GM12878 (cell line): ENCODE data around the gene AXIN1. TPM values are rescaled to one million over a fixed set of nuclear protein-coding genes. Genes with fewer than 3 reads are reported as not detected.

ENCODE experiments used
- ATAC-seq: fragments of 200-7000 bp; cut with Tn5 transposase; 3 replicates; pipeline ENCODE4 v1.9.1; 2020; ENCODE audit warnings: mild to moderate bottlenecking, moderate library complexity
- BruUV-seq: library from RNA; stranded (reverse); fragments of 400-500 nt; replicated peaks from 2 replicates; lab custom pipeline; 2021; lab: Mats Ljungman, UMichigan
- CTCF ChIA-PET: fragments of 300-600 bp; sonication (Branson Sonifier 250); formaldehyde crosslinking; extraction: SDS; loops from one replicate; lab custom pipeline; 2021; ENCODE audit warnings: inconsistent platforms; lab: Yijun Ruan, JAX
- POLR2A ChIA-PET: fragments of 350-600 bp; formaldehyde crosslinking; extraction: SDS; loops from one replicate; lab custom pipeline; 2021; ENCODE audit warnings: inconsistent platforms; lab: Charles Lee
- RAD21 ChIA-PET: fragments of 300-600 bp; sonication (Branson Sonifier 250); formaldehyde crosslinking; loops from one replicate; lab custom pipeline; 2023; ENCODE audit warnings: antibody characterized with exemption; ENCODE audit not compliant: unreplicated experiment; lab: Charles Lee
- SMC1A ChIA-PET: fragments of 300-600 bp; sonication (Branson Sonifier 250); formaldehyde crosslinking; loops from one replicate; lab custom pipeline; 2023; ENCODE audit not compliant: unreplicated experiment, uncharacterized antibody; lab: Charles Lee
- DNase-seq: peaks from one replicate; pipeline ENCODE4 v3.0.0-alpha.2; 2011; ENCODE audit warnings: low read depth, low spot score
- FAIRE-seq: peaks from 3 replicates; lab custom pipeline; 2011; peaks lifted over from hg19 to GRCh38; lab: Jason Lieb, UNC
- H2AFZ ChIP-seq: 2 replicates; pipeline ENCODE4 v1.6.0; 2011; ENCODE audit warnings: low read depth, low read length, control low read depth; ENCODE audit not compliant: control insufficient read depth
- H3K27ac ChIP-seq: 2 replicates; pipeline ENCODE4 v1.5.1; 2011; ENCODE audit warnings: control low read depth; ENCODE audit not compliant: control insufficient read depth, insufficient read depth
- H3K27me3 ChIP-seq, 2 experiments: replicated peaks in 1 of 2; 2 replicates each; pipeline versions ENCODE4 v1.6.0 to v1.6.1; 2011; ENCODE audit warnings: low read length in 1 of 2; ENCODE audit not compliant: control insufficient read depth in 2 of 2, insufficient read depth in 2 of 2
- H3K36me3 ChIP-seq, 2 experiments: 2 replicates each; pipeline ENCODE4 v1.5.1; 2011; ENCODE audit warnings: low read length in 1 of 2; ENCODE audit not compliant: control insufficient read depth in 2 of 2, insufficient read depth in 2 of 2
- H3K4me1 ChIP-seq: 2 replicates; pipeline ENCODE4 v1.6.1; 2011; ENCODE audit warnings: mild to moderate bottlenecking, low read length, moderate library complexity, mixed read lengths; ENCODE audit not compliant: control insufficient read depth, insufficient read depth
- H3K4me2 ChIP-seq: 2 replicates; pipeline ENCODE4 v1.6.0; 2011; ENCODE audit warnings: control low read depth; ENCODE audit not compliant: control insufficient read depth, insufficient read depth
- H3K4me3 ChIP-seq: fragments of 200-600 bp; sonication (generic); 2 replicates; pipeline ENCODE4 v1.5.1; 2016
- H3K79me2 ChIP-seq: 2 replicates; pipeline ENCODE4 v1.6.0; 2011; ENCODE audit warnings: low read length; ENCODE audit not compliant: control insufficient read depth, insufficient read depth
- H3K9ac ChIP-seq: 2 replicates; pipeline ENCODE4 v1.8.0; 2011; ENCODE audit warnings: low read length, control low read depth, mixed read lengths; ENCODE audit not compliant: control insufficient read depth, insufficient read depth
- H3K9me3 ChIP-seq: replicated peaks from 3 replicates; pipeline ENCODE4 v1.5.1; 2011; ENCODE audit warnings: mild to moderate bottlenecking, low read length; ENCODE audit not compliant: control insufficient read depth, insufficient read depth
- H4K20me1 ChIP-seq: 2 replicates; pipeline ENCODE4 v1.6.0; 2011; ENCODE audit not compliant: control insufficient read depth, insufficient read depth
- CEBPB ChIP-seq, 2 experiments: fragments of 150-350 bp in 1 of 2; IDR thresholded peaks; 2 replicates each; pipeline ENCODE4 v1.6.1; 2012 to 2014; ENCODE audit warnings: low read depth in 2 of 2, low read length in 2 of 2, borderline replicate concordance in 1 of 2, inconsistent platforms in 1 of 2
- CTCF ChIP-seq, 3 experiments: IDR thresholded peaks in 2 of 3; conservative IDR thresholded peaks in 1 of 3; 2 replicates each; pipeline ENCODE4 v1.5.1; 2011; ENCODE audit warnings: low read depth in 3 of 3, low read length in 3 of 3, mild to moderate bottlenecking in 3 of 3, control low read depth in 2 of 3, moderate library complexity in 2 of 3, inconsistent platforms in 1 of 3, mixed read lengths in 1 of 3; ENCODE audit not compliant: control insufficient read depth in 2 of 3, insufficient read depth in 1 of 3; ENCODE audit errors: extremely low read depth in 1 of 3
- ESRRA ChIP-seq: IDR thresholded peaks from 2 replicates; pipeline ENCODE4 v1.6.1; 2012; ENCODE audit warnings: mild to moderate bottlenecking, low read length, improper control_type of control experiment
- HDAC6 ChIP-seq: fragments of 200-600 bp; sonication (generic); IDR thresholded peaks from one replicate; pipeline ENCODE4 v1.8.0; 2017; ENCODE audit warnings: antibody characterized with exemption; ENCODE audit not compliant: unreplicated experiment
- HSF1 ChIP-seq: fragments of 150-350 bp; IDR thresholded peaks from 2 replicates; pipeline ENCODE4 v1.6.1; 2014; ENCODE audit warnings: mild to moderate bottlenecking, low read depth, low read length
- JUNB ChIP-seq: IDR thresholded peaks from 2 replicates; pipeline ENCODE4 v1.6.1; 2016; ENCODE audit warnings: antibody characterized with exemption, mild to moderate bottlenecking
- MYC ChIP-seq: IDR thresholded peaks from 2 replicates; pipeline ENCODE4 v1.6.1; 2011; ENCODE audit warnings: mild to moderate bottlenecking, low read length, moderate library complexity, inconsistent platforms; ENCODE audit not compliant: insufficient read depth, insufficient replicate concordance, insufficient read length, severe bottlenecking
- NBN ChIP-seq: fragments of 450-650 bp; IDR thresholded peaks from 2 replicates; pipeline ENCODE4 v1.6.1; 2016
- NFIC ChIP-seq: IDR thresholded peaks from 2 replicates; pipeline ENCODE4 v1.6.1; 2012; ENCODE audit warnings: low read depth, mild to moderate bottlenecking, inconsistent platforms, low read length, moderate library complexity
- NFYB ChIP-seq: IDR thresholded peaks from 2 replicates; pipeline ENCODE4 v1.6.1; 2011; ENCODE audit warnings: low read depth, mild to moderate bottlenecking, low read length, improper control_type of control experiment, moderate library complexity; ENCODE audit not compliant: insufficient read depth
- POLR2AphosphoS2 ChIP-seq: IDR thresholded peaks from 2 replicates; pipeline ENCODE4 v1.6.1; 2011; ENCODE audit warnings: low read depth, mild to moderate bottlenecking, low read length, improper control_type of control experiment, moderate library complexity
- SMAD1 ChIP-seq: fragments of 450-650 bp; IDR thresholded peaks from 2 replicates; pipeline ENCODE4 v1.6.1; 2018; ENCODE audit warnings: mild to moderate bottlenecking, low read depth; ENCODE audit not compliant: partially characterized antibody
- SMAD5 ChIP-seq: IDR thresholded peaks from 2 replicates; pipeline ENCODE4 v1.6.1; 2016; ENCODE audit warnings: antibody characterized with exemption, low read depth
- SMARCA5 ChIP-seq: fragments of 450-650 bp; IDR thresholded peaks from 2 replicates; pipeline ENCODE4 v1.6.1; 2017; ENCODE audit warnings: mild to moderate bottlenecking
- TAF1 ChIP-seq: IDR thresholded peaks from 2 replicates; pipeline ENCODE4 v1.6.1; 2011; ENCODE audit warnings: mild to moderate bottlenecking, low read depth, low read length, borderline replicate concordance
- ZNF217 ChIP-seq: fragments of 450-650 bp; IDR thresholded peaks from 2 replicates; pipeline ENCODE4 v1.6.1; 2017; ENCODE audit warnings: antibody characterized with exemption, mild to moderate bottlenecking
- ZNF274 ChIP-seq: IDR thresholded peaks from one replicate; pipeline ENCODE4 v1.8.0; 2011; ENCODE audit not compliant: insufficient read length, insufficient read depth
- ZNF384 ChIP-seq: IDR thresholded peaks from 2 replicates; pipeline ENCODE4 v1.6.1; 2012; ENCODE audit warnings: low read depth, mild to moderate bottlenecking, low read length, improper control_type of control experiment, borderline replicate concordance
- WGBS: methylation state at CpG from one replicate; pipeline ENCODE4 v1.1.6; 2016; ENCODE audit warnings: low lambda C conversion rate; ENCODE audit not compliant: insufficient replicate concordance, insufficient coverage; ENCODE audit errors: missing lambda C conversion rate; 5-methylcytosine and 5-hydroxymethylcytosine counted together
- in situ Hi-C: fragments of 300-500 bp; cut with MboI; formaldehyde crosslinking; loops from 9 replicates; pipeline ENCODE4 v1.14.3; 2018; ENCODE audit warnings: mixed read lengths
- intact Hi-C: fragments of 100-400 bp; cut with micrococcal nuclease; formaldehyde crosslinking; loops from one replicate; pipeline ENCODE4 v1.14.2; 2022; ENCODE audit not compliant: unreplicated experiment
- polyA plus RNA-seq, 11 experiments: library from polyadenylated mRNA; depleted of rRNA in 4 of 11; unstranded in 6 of 11; stranded (reverse) in 5 of 11; fragments of >200 nt; fragmentation: Nextera tagmentation in 4 of 11; fragmentation: Illumina TruSeq in 1 of 11; extraction: Ambion mirVana in 4 of 11; extraction: Trizol in 1 of 11; gene quantifications; 1 replicate in 1 of 11; 2 replicates in 10 of 11; pipeline versions ENCODE4 v1.2.1 to v1.2.3, GENCODE V29; 2011 to 2016; ENCODE audit warnings: inconsistent platforms in 2 of 11, missing spikeins in 2 of 11, low read depth in 1 of 11
- total RNA-seq, 4 experiments: library from RNA; depleted of rRNA in 3 of 4; stranded (reverse); fragments of >200 nt in 3 of 4; fragmentation: Illumina TruSeq in 1 of 4; extraction: Trizol in 1 of 4; gene quantifications; 2 replicates each; pipeline versions ENCODE4 v1.2.1 to v1.2.3, GENCODE V29; 2013 to 2021

AXIN1 gene
- total and polyA plus RNA-seq, 10 of the 15 experiments (the other 5 are each of a cell fraction or from before 2014, with no cell fraction given) = 0.26 to 27.1 (median 7.7) TPM

- Histone ChIP-seq H3K4me3 (no peak overlapping the region), H3K27ac (no peak overlapping the region), H3K4me2 (no peak overlapping the region), H4K20me1 (no peaks in the 10 kb centered on the region), H3K36me3 (no peaks in the 10 kb centered on the region), H3K4me1 (no peaks in the 10 kb centered on the region), H2AFZ (no peak overlapping the region), H3K9ac (no peak overlapping the region), H3K9me3 (no peaks in the 10 kb centered on the region), H3K27me3 (peaks cover 0 to 3% of the 10 kb centered on the region in 2 experiments; a peak in 2 of 4 replicates), H3K79me2 (no peaks in the 10 kb centered on the region)
- SMC1A ChIA-PET = no interaction called here
- TF ChIP-seq SMAD1 (no peak), CEBPB (IDR thresholded peaks at IDR 0.05; ENCODE audit: borderline replicate concordance in 1 of 2, low read depth in 2 of 2, low read length in 2 of 2) (no peak), HSF1 (no peak), HDAC6 (no peak), ESRRA (no peak), CTCF (IDR thresholded peaks at IDR 0.05 in 2 of 3, conservative IDR thresholded peaks at IDR 0.05 in 1 of 3; ENCODE audit: control insufficient read depth in 2 of 3, extremely low read depth in 1 of 3, insufficient read depth in 1 of 3, low read depth in 3 of 3, low read length in 3 of 3) (no peak), SMARCA5 (no peak), POLR2AphosphoS2 (no peak), MYC (no peak), ZNF217 (no peak), NFYB (no peak), JUNB (no peak), TAF1 (no peak), ZNF384 (no peak), SMAD5 (no peak), NFIC (no peak), ZNF274 (no peak), NBN (no peak)
- DNase-seq (no peak), FAIRE-seq (no peak), ATAC-seq (no peak)
- RAD21 ChIA-PET = interaction anchor here (0.8 to 1.3 kb wide), 3 partner anchors 40 to 72 kb away, joined by 3 read pairs; no protein-coding TSS in a partner anchor
- in situ Hi-C loops (no loop called here), intact Hi-C loops (no loop called here)
- no TSS peak for BruUV-seq
- 48% methylated on average over 3 of the region's 7 CpGs for WGBS
- CTCF ChIA-PET = no interaction called here
- POLR2A ChIA-PET = interaction anchor here (0.6 kb wide), 1 partner anchor 183 kb away, joined by 4 read pairs; no protein-coding TSS in a partner anchor
Observed at GRCh38 chr16:279531-279930, 73.0 kb downstream of the AXIN1 start.
